PC-3 (cell line): ENCODE data around the gene LIMS1.
"Not testable (repeated sequence)": the region's sequence is repeated elsewhere in the genome, so short reads cannot be mapped to it uniquely, and the experiment has no call there.

Experiments used
- EZH2 ChIP-seq: fragments of 300-600 bp; sonication (generic); IDR thresholded peaks from one replicate; pipeline ENCODE4 v1.6.1; 2017; ENCODE audit warnings: antibody characterized with exemption, mild to moderate bottlenecking, low read length; ENCODE audit not compliant: unreplicated experiment
- EZH2phosphoT487 ChIP-seq: fragments of 300-600 bp; sonication (generic); IDR thresholded peaks from 2 replicates; pipeline ENCODE4 v1.6.1; 2018; ENCODE audit warnings: mild to moderate bottlenecking, antibody characterized with exemption, low read length, borderline replicate concordance
- TF ChIP-seq, protein P1 (sequence below): fragments of 300-600 bp; sonication (generic); conservative IDR thresholded peaks from 2 replicates; pipeline ENCODE4 v1.5.1; 2017; ENCODE audit warnings: antibody characterized with exemption, low read depth, mild to moderate bottlenecking, low read length

DNA sequence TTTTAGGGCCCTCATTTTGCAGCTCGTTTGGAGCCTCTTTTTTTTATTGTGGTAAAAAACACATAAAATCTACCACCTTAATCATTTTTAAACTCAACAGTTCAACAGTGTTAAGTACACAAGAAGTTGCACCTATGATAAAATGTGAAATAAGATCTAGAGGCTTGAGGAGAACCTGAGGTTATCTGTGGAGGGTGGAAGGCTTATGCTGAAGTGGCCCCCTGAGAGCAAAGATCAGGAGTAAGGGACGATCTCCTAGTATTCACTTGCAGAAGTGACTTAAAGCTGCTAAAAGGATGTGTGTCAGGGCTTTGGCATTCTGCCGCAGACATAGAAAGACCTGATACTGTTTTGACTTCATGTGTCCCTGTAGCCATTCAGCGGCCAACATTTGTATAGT is 61.5 kb downstream of the LIMS1 start:
- not testable (repeated sequence) for TF ChIP-seq EZH2phosphoT487, EZH2
- TF ChIP-seq, protein P1, sequence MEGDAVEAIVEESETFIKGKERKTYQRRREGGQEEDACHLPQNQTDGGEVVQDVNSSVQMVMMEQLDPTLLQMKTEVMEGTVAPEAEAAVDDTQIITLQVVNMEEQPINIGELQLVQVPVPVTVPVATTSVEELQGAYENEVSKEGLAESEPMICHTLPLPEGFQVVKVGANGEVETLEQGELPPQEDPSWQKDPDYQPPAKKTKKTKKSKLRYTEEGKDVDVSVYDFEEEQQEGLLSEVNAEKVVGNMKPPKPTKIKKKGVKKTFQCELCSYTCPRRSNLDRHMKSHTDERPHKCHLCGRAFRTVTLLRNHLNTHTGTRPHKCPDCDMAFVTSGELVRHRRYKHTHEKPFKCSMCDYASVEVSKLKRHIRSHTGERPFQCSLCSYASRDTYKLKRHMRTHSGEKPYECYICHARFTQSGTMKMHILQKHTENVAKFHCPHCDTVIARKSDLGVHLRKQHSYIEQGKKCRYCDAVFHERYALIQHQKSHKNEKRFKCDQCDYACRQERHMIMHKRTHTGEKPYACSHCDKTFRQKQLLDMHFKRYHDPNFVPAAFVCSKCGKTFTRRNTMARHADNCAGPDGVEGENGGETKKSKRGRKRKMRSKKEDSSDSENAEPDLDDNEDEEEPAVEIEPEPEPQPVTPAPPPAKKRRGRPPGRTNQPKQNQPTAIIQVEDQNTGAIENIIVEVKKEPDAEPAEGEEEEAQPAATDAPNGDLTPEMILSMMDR: not testable (repeated sequence)
